SU-DHL-6 (cell line): ENCODE data around the gene ATP4B.

Source experiments
- H2AFZ ChIP-seq: fragments of 200-600 bp; sonication (generic); 2 replicates; pipeline ENCODE4 v1.6.1; 2014; ENCODE audit warnings: low read depth, mild to moderate bottlenecking, moderate library complexity, mixed read lengths, antibody characterized with exemption, low read length; ENCODE audit not compliant: severe bottlenecking
- H3F3A ChIP-seq: fragments of 200-600 bp; shearing (Covaris generic); 2 replicates; pipeline ENCODE4 v1.6.0; 2016; ENCODE audit warnings: antibody characterized with exemption, mild to moderate bottlenecking; ENCODE audit not compliant: insufficient read depth
- H3K27ac ChIP-seq: fragments of 200-600 bp; sonication (generic); 2 replicates; pipeline ENCODE4 v1.5.1; 2016; ENCODE audit warnings: low read depth, mild to moderate bottlenecking, low read length, moderate library complexity, mixed read lengths
- H3K27me3 ChIP-seq: fragments of 200-600 bp; sonication (generic), shearing (Covaris generic); 2 replicates; pipeline ENCODE4 v1.6.0; 2014; ENCODE audit warnings: mild to moderate bottlenecking, low read length
- H3K36me3 ChIP-seq: fragments of 200-600 bp; sonication (generic); 2 replicates; pipeline ENCODE4 v1.6.1; 2014; ENCODE audit warnings: mild to moderate bottlenecking, low read length, mixed read lengths
- H3K4me2 ChIP-seq: fragments of 300-600, 200-600 bp; shearing (Covaris generic), sonication (generic); 2 replicates; pipeline ENCODE4 v1.6.0; 2014; ENCODE audit warnings: low read length, low read depth, mild to moderate bottlenecking; ENCODE audit not compliant: poor library complexity, severe bottlenecking
- H3K4me3 ChIP-seq: fragments of 200-600 bp; sonication (generic); 2 replicates; pipeline ENCODE4 v1.5.1; 2014; ENCODE audit warnings: antibody characterized with exemption, low read length, mild to moderate bottlenecking, mixed read lengths; ENCODE audit not compliant: insufficient read depth, poor library complexity, severe bottlenecking
- H3K79me2 ChIP-seq: fragments of 200-600 bp; sonication (generic); 2 replicates; pipeline ENCODE4 v1.6.1; 2014; ENCODE audit warnings: mild to moderate bottlenecking, low read length, moderate library complexity; ENCODE audit not compliant: insufficient read depth
- H3K9ac ChIP-seq: fragments of 200-600 bp; sonication (generic); 2 replicates; pipeline ENCODE4 v1.7.0; 2014; ENCODE audit warnings: mild to moderate bottlenecking, low read length
- H3K9me2 ChIP-seq: fragments of 200-600 bp; sonication (generic); replicated peaks from 2 replicates; pipeline ENCODE4 v1.6.1; 2014; ENCODE audit warnings: low read length; ENCODE audit not compliant: insufficient read depth
- H3K9me3 ChIP-seq: fragments of 200-600 bp; sonication (generic); 2 replicates; pipeline ENCODE4 v1.6.1; 2014; ENCODE audit warnings: low read length, mixed read lengths; ENCODE audit not compliant: insufficient read depth
- H4K20me1 ChIP-seq: fragments of 200-600 bp; sonication (generic); 2 replicates; pipeline ENCODE4 v1.6.1; 2014; ENCODE audit warnings: low read depth, mild to moderate bottlenecking, antibody characterized with exemption, low read length, moderate library complexity, mixed read lengths
- CTCF ChIP-seq: fragments of 200-600 bp; sonication (generic); IDR thresholded peaks from one replicate; pipeline ENCODE4 v1.5.1; 2017; ENCODE audit warnings: antibody characterized with exemption, mild to moderate bottlenecking, low read length, moderate library complexity; ENCODE audit not compliant: insufficient read depth, poor library complexity, severe bottlenecking
- EZH2phosphoT487 ChIP-seq: fragments of 200-600 bp; sonication (generic), shearing (Covaris generic); conservative IDR thresholded peaks from 2 replicates; pipeline ENCODE4 v1.6.1; 2018; ENCODE audit warnings: mild to moderate bottlenecking, antibody characterized with exemption, low read length, moderate library complexity, mixed read lengths

Gene ATP4B

GRCh38 chr13:113639616-113640262, 18.3 kb downstream of the ATP4B start:
- Histone ChIP-seq H3K27ac (no peak overlapping the region), H3F3A (peaks cover 11% of the 10 kb centered on the region; the same call in 1 of the 2 replicates), H3K4me3 (no peak overlapping the region), H3K4me2 (no peak overlapping the region), H2AFZ (no peak overlapping the region), H3K27me3 (no peaks in the 10 kb centered on the region), H3K9ac (no peak overlapping the region), H3K9me2 (no peaks in the 10 kb centered on the region), H3K36me3 (peaks cover 23% of the 10 kb centered on the region), H4K20me1 (no peaks in the 10 kb centered on the region; the same call in 1 of the 2 replicates), H3K9me3 (no peaks in the 10 kb centered on the region), H3K79me2 (0 out of 2 replicates have a peak, but pooled peaks cover 7% of the 10 kb centered on the region)
- TF ChIP-seq CTCF (no peak), EZH2phosphoT487 (no peak)

GRCh38 chr13:113638806-113639205, 19.2 kb downstream of the ATP4B start:
- Histone ChIP-seq H3K4me3 (no peak overlapping the region), H2AFZ (no peak overlapping the region), H3K27me3 (no peaks in the 10 kb centered on the region), H4K20me1 (no peaks in the 10 kb centered on the region; the same call in 1 of the 2 replicates), H3F3A (peaks cover 7% of the 10 kb centered on the region; the same call in 1 of the 2 replicates), H3K36me3 (peaks cover 25% of the 10 kb centered on the region), H3K27ac (no peak overlapping the region), H3K9me3 (no peaks in the 10 kb centered on the region), H3K9me2 (no peaks in the 10 kb centered on the region), H3K79me2 (0 out of 2 replicates have a peak, but pooled peaks cover 7% of the 10 kb centered on the region), H3K9ac (no peak overlapping the region), H3K4me2 (no peak overlapping the region)
- TF ChIP-seq EZH2phosphoT487 (no peak), CTCF (no peak)

- H3K4me2 ChIP-seq = no peak overlapping the region
- 0 out of 2 replicates have a peak, but pooled peaks cover 7% of the 10 kb centered on the region for H3K79me2 ChIP-seq
- no peaks in the 10 kb centered on the region for H3K9me2 ChIP-seq
- no peaks in the 10 kb centered on the region for H3K9me3 ChIP-seq
- peaks cover 4% of the 10 kb centered on the region; the same call in 1 of the 2 replicates for H3F3A ChIP-seq
- H4K20me1 ChIP-seq = no peaks in the 10 kb centered on the region; the same call in 1 of the 2 replicates
- no peak overlapping the region for H2AFZ ChIP-seq
- TF ChIP-seq EZH2phosphoT487 (no peak), CTCF (no peak)
- H3K4me3 ChIP-seq = no peak overlapping the region
- H3K9ac ChIP-seq = no peak overlapping the region
- peaks cover 25% of the 10 kb centered on the region for H3K36me3 ChIP-seq
- H3K27ac ChIP-seq = no peak overlapping the region
- H3K27me3 ChIP-seq = no peaks in the 10 kb centered on the region
Measured at GRCh38 chr13:113638173-113638746, 19.7 kb downstream of the ATP4B start.
